GM12891 (cell line): ENCODE results near the gene ADAMTS4.

Experiments used
- POLR2A ChIP-seq: IDR thresholded peaks from 2 replicates; pipeline ENCODE4 v1.6.1; 2011; ENCODE audit warnings: low read depth, low read length, control low read depth
- POLR2AphosphoS5 ChIP-seq: IDR thresholded peaks from 2 replicates; pipeline ENCODE4 v1.6.1; 2011; ENCODE audit warnings: low read depth, low read length, control low read depth
- SPI1 ChIP-seq: IDR thresholded peaks from 2 replicates; pipeline ENCODE4 v1.6.1; 2011; ENCODE audit warnings: low read depth, low read length, control low read depth

DNA sequence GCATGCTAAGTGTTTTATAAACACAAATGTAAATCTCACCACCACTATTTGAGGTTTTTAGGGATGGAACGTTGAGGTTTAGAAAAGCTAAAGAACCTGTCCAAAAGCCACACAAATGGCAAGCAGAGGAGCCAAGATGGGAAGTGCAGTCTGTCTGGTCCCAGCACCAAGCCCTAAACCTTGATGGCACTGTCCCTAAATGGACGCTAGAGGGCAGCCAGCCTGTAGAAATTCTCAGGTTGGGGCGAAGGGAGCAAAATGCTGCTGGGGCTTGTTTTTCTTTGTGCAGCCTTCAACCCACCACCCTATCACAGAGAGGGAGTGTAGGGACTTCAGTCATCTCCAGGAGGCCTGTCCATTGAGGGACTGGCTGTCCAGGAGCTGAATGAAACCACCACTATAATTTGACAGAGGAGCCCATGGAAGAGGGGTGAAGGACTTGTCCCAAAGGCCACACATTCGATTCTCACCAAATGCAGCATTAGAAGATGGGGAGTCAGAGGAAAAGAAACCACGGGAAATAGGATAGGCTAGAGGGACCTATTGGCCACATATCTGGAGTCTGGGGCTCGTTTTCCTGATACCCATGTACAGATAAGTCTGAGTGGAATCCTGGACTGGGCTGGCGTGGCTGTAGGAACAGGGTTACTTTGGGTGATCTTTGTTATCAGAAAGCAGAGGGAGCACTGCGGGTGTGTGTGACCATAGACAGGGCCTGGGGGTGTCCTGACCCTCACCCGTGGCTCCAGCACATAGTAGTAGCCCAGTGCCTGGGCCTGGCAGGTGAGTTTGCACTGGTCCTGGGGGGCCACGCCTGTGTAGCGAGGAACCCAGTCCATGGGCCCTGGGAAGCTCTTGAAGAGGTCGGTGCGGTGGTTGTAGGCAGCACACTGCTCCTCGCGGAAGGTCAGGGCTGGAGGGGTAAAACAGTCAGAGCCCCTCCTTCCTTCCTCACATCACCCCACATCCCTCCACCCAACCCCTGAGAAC, 6.1 kb downstream of the ADAMTS4 start:
- TF ChIP-seq SPI1 (peak; percentile 56), POLR2A (no peak), POLR2AphosphoS5 (no peak)
